GM19452 (cell line): ENCODE data around the gene WNT10A.

Experiments
- ATAC-seq: cut with Tn5 transposase; IDR thresholded peaks from one replicate; pipeline ENCODE4 v1.9.1; 2021; ENCODE audit not compliant: unreplicated experiment

WNT10A gene

DNA sequence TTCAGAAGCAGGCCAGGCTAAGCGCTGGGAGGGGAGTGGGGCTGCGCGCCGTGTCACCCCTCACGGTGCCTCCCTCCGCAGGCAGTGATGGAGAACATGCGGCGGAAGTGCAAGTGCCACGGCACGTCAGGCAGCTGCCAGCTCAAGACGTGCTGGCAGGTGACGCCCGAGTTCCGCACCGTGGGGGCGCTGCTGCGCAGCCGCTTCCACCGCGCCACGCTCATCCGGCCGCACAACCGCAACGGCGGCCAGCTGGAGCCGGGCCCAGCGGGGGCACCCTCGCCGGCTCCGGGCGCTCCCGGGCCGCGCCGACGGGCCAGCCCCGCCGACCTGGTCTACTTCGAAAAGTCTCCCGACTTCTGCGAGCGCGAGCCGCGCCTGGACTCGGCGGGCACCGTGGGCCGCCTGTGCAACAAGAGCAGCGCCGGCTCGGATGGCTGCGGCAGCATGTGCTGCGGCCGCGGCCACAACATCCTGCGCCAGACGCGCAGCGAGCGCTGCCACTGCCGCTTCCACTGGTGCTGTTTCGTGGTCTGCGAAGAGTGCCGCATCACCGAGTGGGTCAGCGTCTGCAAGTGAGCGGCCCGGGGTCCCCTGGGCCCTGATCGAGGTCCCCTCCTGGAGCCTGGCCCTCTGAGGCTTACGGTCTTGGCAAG lies 12.2 kb downstream of the WNT10A start:
- ATAC-seq: peak; percentile 50

DNA sequence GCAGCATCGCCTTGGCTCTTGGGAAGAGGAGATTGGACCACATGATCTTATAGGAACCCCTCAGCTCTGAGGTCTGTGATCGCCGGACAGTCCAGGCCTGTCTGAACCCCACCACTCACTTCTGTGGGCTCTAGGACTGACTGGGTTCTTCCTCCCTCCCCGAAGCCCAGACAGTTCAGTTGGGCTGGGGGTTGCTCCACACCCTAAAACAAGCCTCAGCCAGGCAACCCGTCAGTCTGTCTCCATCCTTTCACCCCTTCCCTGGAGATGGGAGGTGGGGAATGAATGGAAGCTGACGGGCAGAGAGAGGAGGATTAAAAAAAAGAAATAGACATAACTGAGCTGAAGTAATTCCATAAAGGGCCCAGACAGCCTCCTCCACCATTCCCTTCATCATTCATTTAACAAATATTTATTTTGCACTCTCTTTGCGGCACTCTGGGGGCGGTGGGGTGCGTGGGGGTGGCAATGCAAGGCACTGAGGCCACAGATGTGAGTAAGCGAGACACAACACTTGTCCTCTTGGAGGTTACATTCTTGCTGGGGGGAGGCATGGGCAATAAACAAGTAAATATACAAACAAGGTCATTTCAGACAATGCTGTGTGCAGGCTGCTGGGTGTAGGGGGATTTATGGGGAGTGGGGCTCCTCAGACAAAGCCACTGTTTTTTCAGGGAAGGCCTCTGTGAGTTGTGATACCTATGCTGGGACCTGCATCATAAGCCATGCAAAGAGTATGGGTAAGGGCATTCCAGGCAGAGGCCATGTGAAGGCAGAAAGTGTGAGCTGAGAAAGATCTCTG lies 12.9 kb downstream of the WNT10A start:
- ATAC-seq: no peak

DNA sequence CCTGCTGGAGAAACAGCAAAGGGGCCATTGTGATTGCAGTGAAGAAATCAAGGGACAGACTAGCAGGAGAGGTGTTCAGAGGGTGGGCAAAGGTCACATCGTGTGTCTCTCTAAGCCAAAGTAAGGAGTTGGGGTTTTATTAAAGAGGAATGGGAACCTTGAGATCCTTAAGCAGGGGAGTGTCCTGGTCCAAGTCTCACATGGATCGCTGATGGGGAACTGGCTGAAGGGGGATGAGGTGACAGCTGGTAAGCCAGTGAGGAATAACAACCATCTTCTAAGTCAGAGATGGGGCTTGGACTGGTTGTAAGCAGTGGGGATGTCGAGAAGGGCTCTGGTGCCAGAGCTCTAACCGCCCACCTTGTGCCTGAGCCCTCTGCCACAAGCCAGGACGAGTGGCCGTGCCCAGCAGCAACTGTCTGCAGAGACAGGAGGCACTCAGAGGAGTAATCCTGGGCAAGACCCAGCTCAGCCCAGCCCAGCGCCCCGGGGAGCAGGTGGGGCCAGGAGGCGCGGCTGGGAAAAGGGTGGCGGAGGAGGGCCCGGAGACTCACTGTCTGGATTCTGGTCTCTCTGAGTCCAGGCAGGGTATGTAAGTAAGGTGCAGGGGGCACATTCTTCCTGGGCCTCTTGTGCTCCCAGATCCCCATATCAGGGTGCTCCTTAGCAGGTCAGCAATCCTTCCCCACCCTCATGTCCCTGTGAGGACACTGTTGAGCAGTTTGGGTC lies 13.7 kb downstream of the WNT10A start:
- ATAC-seq: no peak

DNA sequence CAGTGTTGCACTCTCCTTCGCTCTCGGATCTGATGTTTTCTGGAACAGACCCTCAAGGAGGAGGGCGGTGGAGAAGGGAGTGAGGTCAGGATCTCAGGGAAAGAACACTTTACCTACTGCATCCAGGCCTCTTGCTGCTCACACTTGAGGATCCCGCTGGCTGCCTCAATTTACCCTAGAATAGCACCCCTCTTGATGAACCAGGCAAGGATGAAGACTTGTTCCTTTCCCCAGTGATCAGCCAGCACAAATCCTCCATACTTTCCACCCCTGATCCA lies 14.2 kb downstream of the WNT10A start:
- ATAC-seq: no peak

DNA sequence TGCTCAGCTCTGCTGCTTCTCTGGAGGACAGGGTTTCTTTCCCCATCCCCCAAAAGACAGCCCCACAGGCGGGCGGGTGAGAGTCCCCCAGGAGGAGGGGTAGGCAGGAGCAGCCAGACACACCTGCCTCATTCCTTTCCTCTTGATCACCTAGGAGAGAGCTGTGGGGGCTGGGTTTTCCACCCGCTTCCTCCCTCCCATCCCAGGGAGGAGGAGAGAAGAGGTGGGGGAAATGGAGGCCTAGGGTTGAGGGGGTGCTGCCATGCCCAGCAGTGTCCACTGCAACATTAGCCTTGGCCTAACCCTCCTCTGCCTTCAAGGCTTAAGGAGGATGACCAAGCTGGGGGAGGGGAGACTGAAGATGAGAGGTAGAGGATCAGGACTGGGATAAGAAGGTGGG lies 14.7 kb downstream of the WNT10A start:
- ATAC-seq: no peak

DNA sequence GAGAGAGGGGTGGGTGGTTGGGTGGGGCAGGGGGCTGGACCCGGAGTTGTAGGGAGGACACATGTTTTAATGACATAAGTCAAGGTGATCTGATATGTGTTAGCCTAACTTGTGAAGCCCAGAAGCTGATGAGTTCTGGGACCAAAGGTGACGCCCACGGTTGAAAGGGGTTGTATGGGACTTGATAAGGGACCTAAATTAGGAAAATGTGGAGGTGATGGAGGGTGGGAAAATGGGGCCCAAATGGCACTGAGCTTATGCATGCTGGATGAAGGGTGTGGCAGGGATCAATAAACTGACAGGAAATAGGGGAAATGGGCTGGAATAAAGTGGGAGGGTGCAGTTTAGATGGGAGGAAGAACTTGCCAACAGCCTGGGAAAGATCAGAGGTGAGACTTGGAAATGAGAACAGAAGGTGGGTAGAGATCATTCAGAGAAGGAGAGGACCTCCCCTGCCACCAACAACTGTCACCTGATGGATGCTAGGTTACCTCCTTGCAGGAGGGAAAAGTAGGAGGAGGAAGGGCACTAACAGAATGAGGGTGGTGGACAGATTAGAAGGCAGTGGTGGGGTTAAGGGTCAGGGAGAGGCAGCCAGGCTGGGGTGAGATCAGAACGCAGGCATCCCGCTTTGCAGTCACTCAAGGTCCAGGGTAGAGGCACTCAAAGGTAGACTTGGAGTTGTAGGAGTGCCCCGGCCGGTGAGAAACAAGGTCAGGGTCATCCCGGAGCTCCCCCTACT lies 15.3 kb downstream of the WNT10A start:
- ATAC-seq: peak; percentile 13

DNA sequence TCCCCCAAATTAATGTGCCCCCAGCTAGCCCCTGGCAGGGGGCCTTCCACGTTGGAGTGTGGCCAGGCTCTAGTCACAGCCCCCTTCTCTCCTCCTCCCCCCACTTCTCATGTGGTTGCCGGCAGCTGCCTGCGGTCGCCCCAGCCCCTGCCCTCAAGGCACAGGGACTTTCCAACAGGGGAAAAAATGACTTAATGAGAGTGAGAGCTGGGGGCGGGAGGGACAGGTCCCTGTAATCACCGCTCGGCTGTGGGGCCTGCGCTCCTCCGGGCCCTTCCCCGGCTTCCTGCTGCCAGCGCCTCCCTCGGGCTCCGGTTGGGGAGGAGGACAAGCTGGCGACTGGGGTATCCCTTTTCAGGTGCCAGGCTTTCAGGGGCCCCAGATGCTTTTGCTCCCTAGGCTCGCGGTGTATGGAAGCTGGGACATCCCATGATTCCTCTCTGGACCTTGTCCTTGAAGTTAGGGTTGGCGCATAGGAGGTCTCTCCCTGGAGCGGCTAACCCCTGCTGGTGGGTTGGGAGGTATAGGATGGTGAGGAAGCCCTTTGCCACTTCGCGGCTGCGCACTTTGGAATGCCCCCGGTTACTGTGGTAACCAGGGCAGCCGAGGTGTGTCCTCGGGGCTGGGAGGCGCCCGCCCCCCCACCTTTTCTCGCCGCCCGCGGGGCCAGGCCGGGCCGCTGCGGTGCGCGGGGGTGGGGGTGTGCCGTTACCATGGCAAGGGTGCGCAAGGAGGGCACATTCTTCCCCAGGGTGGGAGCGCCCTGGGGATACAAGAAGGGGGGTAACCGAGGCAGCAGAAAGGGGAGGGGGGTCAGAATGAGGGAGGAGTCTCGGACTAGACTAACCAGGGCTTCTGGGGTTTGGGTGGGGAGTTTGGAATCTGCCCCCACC lies 16.1 kb downstream of the WNT10A start:
- peak; percentile 54 for ATAC-seq

DNA sequence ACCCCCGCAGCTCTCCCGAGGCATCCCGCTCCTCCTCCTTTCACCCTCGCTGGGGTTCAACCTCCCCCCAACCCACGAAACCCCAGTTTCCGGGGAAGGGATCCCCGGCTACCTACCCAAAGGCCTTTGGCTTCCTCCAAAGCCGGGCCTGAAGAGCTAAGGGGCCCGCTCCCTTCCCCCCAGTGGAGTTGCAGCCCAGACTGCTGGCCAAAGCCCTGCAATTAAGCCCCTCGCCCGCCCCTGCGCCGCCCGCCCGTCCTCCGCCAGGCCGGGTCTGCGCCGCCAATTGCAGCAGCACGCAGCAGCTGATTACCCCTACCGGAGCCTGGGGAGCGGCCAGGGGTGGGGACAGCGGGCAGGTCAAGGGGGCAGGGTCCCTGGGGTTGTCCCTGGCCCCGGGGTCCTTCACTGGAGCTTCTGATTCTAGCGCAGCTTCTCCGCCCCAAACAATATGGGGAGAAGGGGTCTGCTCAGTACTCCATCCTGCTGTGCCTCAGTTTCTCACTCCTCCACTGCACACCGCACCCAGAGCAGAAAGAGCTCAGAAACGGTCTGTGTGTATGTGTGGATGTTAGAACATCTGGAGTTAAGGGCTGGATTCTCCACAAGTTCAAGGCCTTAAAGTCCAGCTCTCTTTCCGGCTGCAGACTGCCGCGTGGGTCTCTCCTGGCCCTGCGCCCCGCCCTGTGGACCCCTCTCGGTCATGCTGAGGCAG lies 16.9 kb downstream of the WNT10A start:
- peak; percentile 0 for ATAC-seq

DNA sequence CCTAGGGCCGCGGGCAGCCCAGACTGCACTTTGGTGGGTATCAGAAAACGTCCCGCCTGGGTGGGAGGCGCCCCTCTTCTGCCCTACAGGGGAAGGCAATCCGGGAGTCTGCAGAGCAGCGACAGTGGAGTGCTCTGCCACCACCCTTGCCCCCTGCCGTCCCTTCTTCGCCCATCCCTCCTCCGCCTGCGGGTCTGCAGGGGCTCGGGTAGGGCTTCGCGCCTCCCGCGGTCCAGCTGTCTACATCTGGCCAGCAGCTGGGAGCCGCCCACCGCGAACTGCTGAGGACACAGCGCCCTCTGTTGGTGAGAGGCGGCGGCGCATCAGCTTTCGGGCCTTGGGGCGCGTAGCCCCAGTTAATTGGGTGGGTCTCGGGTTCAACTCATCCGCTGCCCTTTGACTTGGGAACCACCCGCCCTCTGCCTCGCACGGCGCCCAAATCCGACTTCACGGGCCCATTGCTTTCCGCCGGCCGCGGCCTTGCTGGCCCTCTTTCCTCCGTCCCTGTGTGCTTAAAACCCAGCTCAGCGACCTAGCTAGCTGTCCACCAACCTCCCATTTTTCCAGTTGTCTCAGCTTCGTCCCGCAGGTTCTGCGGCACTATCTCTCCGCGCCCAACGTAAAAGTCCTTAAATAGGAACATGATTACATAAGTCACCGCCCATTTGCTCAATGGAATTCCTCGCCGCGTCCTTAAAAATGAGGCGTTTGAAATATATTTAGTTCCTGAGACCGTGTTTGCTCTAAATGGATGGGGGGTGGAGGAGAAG lies 17.6 kb downstream of the WNT10A start:
- ATAC-seq: peak; percentile 40

DNA sequence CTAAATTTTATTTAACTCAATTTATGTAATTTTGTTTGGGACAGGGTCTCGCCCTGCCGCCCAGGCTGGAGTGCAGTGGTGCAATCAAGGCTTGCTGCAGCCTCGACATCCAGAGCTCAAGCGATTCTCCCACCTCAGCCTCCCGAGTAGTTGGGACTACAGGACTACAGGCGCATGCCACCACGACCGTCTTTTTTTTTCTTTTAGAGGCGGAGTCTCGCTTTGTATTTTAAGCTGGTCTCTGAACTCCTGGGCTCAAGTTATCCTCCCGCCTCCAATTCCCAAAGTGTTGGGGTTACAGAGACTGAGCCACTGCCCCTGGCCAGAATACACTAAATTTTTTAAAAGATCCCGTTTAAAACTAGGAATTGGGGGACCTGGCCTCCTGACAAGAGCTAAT lies 18.5 kb downstream of the WNT10A start:
- no peak for ATAC-seq

DNA sequence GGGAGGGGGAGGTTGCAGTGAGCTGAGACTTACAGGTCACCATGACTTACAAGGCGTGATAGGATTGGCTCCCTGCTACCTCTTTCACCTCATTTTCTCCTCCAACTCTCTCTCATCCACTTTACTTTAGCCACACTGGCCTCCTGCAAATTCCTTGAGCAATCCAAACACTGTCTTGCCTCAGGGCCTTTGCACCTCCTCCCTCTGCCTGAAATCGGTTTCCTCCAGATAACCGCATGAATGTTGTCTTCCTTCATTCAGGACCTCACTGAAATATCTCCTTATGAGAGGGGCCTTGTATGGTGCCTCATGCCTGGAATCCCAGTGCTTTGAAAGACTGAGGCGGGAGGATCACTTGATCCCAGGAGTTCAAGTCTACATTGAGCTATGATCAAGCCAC lies 21.8 kb downstream of the WNT10A start:
- ATAC-seq: no peak

DNA sequence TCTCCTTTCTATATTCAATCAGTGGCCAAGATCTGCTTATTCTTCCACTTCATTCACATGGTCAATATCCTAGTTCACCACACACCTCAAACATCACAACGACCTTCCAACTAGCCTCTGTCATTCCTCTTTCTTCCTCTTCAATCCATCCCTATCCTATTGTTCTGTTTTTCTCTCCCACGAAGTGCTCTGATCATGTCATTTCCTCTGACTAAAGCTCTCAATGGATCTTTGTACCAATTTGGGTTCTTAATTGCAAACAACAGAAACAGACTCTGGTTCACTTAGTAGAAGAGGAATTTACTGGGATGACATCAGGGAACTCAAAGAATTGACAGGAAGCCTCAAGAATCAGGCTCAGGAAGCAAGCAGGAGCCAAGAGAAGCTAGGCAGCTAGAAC lies 23.5 kb downstream of the WNT10A start:
- no peak for ATAC-seq

DNA sequence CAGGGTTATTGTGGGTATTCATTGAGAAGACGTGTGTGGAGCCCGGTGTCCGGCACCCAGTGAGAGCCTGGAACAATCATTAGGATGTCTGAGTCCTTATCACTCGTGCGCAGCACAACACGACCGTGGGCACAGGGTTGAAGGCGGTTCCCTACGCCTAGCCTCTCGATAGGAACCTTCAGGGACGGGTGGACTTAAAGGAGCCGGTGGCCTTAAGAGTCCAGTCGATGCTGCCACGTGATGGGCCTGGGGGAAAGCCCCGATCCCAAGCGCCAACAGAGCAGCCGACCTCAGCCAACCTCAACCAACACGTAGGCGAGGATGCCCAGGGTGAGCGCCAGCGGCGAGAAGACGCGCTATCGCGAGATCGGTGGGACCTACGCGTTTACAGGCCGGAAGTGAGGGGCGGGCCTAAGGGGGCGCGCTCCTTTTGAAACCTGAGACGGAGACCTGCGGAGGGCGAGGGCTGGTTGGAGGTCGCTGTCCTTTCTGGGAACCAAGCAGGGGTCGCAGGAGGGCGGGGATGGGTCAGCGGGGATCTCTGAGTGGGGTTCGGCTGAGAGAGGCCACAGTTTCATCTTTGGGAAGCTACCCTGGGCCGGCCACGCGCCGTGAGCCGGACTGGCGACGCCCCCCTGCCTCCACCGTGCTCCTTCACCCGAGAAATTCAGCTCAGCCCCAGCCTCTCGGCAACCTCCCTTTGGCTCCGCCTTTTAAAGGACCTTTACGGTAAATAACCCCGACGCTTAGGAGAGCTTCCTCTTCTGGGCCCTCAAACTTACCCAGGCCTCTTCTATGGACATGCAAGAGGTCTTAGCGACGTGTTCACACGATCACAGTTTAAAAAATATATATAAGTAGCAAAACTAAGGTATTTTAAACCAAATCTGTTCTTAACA lies 28.3 kb downstream of the WNT10A start:
- peak; percentile 97 for ATAC-seq

DNA sequence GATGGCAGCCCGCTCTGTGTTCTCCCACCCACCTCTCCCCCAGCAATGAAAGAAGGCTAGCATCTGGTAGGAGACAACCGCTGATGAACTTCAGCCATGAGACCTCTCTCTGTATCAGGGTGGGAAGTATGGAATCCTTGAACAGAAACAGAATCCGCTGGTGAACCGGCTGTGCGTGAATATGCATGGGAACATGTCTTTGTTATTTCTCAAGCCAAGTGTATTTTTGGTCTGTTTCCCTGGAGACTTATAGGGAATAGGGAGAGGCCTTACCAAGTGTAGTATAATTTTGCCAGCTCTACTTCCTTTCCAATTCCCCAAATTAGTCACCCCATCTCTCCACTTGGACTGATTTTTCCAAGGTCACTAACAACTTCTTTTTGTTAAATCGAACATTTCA lies 30.1 kb downstream of the WNT10A start:
- no peak for ATAC-seq

DNA sequence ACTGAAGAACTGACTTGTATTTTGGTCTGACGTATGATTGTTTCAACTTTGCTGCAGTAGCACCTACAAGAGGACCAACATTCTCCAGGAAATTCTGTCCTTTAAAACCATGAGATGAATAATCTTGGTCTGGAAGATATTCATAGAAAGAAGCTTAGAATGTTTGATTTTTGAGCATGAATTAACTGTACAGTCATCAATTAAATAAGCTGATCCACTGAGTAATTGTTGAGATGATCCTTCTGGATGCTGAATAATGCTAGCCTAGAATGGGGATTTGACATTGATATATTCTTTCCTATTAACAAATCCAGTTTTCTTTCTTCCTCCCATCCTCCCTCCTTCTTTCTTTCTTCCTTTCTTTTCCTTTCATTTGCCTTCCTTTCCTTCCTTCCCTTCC lies 39.9 kb downstream of the WNT10A start:
- no peak for ATAC-seq

DNA sequence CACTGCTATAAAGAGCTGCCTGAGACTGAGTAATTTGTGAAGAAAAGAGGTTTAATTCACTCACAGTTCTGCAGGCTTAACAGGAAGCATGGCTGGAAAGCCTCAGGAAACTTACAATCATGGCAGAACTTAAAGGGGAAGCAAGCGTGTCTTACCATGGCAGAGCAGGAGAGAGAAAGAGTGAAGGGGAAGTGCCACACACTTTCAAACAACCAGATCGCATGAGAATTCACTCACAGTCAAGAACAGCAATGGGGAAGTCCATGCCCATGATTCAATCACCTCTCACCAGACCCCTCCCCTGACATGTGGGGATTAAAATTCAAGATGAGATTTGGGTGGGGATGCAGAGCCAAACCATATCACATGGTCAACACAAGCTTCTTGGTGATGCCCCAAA lies 44.1 kb downstream of the WNT10A start:
- no peak for ATAC-seq

DNA sequence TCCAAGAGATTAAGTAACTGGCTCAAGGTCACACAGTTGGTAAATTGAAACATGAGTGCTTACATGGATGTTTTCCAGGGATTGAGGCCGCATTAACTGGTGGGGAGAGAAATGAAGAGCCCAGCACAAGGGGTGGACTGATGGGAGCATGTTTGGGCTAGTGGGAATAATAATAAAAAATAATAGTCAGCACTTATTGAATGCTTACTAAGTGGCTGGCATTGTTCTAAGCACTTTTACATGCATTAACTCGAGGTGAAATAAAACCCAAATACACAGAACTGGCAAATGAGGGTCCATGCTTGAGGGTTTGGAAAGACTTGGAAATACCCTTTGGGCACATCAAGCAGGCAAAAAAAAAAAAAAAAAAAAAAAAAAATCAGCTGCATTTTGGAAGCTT lies 44.8 kb downstream of the WNT10A start:
- ATAC-seq: no peak

DNA sequence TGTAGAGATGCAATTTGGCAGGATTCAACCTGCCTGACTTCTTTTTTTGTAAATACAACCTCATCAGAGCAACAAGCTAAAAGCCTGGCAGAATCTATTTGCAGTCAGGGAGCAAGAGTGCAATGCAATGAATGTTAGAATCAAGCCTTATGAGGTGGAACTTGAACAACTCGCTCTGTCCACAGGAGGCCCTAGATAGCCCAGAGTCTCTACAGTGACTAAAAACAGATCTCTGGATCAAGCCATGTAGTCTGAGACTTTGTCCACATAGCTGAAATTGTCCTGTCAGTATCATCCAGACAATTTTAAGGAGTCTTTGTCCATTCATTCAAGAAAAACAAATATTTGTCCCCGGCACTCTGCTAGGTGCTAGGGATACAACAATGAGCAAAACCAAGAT lies 46.8 kb downstream of the WNT10A start:
- no peak for ATAC-seq
